GM21447 (cell line): ENCODE data around the gene SCARB1.
A peak's percentile ranks its signal among the peaks of the same experiment; 100 is the strongest.

Source experiments
- ATAC-seq: cut with Tn5 transposase; IDR thresholded peaks from one replicate; pipeline ENCODE4 v1.9.1; 2021; ENCODE audit not compliant: unreplicated experiment

Gene SCARB1

DNA sequence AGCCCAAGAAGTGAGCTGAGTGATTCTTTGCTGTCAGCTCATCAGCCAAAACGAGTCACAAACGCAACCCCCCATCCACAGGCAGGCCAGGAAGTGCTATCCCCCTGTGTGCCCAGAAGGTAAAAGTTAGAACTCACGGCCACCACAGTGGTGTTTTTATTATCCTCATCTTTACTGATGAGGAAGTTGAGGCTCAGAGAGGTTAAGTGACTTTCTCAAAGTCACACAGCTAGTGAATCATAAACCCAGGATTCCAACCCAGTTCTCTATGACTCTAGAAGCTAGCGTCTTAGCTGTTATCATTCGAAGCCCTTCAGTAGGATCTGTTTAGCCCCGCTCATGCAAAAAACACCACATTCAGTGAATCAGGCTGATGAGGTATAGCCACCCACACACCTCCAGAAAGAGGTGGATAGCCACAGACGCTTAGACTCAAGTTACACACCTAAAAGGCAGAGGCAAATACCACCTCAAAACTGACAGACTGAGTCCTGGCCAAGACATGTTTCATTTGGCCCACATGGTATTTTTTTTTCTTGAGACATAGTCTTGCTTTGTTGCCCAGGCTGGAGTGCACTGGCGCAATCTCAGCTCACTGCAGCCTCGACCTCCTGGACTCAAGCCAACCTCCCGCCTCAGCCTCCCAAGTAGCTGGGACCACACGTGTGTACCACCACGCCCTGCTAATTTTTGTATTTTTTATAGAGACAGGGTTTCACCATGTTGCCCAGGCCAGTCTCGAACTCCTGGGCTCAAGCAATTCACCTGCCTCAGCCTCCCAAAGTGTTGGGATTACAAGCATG, 100.7 kb downstream of the SCARB1 start:
- ATAC-seq = no peak

DNA sequence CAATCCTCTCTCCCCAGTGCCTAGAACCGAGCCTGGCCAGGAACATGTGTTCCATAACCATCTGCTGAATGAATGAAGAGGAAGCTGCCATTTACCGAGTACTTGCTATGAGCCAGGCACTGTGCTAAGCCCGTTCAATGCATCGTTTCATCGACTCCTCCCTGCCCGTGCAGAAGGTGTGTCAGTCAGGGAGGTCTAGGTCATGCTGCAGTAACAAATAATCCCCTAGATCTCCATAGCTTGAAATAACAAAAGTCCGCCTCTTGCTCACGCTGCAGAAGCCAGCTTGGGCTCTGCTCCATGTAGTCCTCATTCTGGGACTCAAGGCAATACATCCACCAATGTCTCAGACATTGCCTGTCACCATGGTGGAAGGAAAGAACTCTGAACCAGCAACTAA, 101.3 kb downstream of the SCARB1 start:
- ATAC-seq = no peak

DNA sequence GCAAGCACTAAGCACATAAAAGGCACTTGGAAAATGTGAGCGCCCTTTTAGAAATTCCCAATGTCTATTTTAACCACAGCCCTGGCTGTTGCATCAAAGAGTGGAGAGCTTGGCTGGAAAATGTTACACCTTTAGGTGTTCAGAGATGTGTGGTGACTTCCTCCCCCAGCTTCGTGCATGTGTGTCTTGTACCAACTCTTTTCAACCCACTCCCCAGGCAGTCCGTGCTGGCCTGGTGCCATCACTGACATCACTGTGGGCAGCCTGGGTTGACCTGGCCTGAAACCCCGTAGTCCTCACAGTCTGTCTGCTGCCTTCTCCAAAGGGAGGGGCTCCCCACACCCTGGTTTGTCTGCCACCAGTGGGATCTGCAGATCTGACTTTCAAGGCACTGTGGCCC, 101.8 kb downstream of the SCARB1 start:
- ATAC-seq = no peak

DNA sequence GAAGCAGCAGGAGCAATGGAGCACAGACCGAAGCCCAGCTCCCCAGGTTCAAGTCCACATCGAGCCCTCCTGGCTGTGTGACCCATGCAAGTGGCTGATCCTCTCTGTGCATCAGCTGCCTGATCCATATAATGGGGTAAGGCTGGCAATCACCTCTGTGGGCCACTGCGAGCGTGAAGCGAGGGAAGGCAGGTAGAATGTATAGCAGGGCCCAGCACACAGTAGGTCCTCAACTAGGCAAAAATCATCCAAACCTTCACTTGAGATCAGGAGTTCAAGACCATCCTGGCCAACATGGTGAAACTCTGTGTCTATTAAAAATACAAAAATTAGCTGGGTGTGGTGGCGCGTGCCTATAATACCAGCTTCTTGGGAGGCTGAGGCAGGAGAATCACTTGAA, 102.6 kb downstream of the SCARB1 start:
- ATAC-seq = no peak

DNA sequence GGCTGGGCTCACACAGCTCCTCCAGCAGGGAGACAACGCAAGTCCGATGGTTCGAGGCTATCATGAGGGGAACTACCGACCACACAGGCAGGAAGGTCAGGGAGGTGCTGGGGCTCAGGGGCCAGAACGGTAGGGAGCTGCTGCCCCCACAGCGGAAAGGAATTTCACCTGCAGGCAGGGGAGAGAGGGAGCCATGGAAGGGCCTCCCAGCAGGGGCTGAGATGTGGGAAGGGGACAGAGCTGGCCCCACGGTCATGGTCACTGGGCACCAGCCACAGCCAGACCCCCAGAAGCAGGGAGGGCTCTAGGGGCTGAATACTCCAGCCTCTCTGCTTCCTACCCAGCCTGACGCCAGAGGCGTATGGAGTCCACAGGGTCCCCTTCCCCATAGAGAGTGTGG, 103.1 kb downstream of the SCARB1 start:
- no peak for ATAC-seq

DNA sequence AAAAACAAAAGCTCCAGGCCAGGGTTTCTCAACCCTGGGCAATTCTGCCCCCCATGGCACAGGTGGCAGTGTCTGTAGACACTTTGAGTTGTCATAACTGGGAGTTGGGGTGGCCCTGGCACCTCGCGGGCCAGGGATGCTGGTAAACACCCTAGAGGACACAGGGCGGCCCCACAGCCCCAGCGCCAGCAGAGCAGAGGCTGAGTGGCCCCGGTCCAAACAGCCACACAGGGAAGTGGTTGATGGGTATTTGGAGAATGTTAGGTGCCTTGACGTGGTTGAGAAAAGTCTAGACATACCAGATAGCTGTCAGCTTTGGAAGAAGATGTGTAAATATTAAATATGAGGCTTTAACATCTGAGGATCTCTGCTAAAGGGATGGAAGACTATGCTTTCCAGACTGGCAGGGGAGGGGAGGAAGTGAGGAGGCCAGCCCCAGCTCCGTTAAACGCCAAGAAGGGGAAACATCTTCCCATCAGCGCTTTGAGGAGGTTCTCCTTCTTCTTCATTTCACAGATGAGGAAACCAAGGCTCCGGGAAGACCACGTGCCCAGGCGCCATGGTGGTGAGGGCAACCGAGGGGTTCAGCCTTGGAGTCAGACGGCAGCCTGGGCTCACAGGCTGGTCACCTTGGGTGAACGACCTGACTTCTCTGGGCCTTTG, 103.7 kb downstream of the SCARB1 start:
- no peak for ATAC-seq

DNA sequence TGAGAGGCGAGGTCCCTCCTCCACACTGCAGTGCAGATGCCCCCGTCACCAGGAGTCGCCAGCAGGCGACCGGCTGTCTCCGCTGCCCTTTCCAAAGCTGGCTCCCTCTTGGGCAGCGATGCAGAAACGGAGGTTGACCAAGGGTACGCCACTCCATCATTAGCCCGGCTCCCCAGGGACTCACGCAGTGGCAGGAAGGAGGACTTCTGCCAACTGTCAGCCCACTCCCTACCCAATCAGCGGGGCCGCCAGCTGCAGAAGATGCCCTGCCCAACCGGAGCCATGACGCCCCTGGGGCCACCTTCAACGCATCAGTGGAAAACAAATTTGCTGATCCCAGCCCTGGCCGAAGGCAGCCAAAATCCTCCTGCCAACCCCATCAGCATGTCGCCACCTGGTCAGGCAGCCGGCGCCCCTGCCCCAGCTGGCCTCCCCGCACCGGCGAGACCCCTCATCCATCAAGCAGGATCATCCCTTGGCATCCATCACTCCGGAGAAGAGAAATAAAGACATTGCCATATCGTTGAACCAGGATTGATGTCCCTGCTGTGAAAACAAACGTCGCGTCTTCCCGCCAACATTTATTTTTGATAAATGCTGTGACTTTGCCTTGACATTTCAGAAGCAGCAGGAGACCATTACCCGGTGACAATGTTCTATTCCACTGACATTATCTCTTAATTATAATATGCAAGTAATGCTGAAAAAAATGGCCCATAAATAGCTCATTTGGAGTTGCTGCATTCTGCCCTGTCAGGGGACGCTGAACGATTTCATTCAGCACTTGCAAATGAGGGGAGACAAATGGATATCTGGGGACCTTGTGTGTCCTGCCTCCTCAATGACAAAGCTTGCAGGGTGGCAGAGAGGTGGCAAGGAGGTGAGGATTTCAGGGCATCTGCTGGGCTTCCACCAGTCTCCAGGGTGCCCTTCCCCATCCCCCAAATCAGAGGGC, 105.1 kb downstream of the SCARB1 start:
- no peak for ATAC-seq

DNA sequence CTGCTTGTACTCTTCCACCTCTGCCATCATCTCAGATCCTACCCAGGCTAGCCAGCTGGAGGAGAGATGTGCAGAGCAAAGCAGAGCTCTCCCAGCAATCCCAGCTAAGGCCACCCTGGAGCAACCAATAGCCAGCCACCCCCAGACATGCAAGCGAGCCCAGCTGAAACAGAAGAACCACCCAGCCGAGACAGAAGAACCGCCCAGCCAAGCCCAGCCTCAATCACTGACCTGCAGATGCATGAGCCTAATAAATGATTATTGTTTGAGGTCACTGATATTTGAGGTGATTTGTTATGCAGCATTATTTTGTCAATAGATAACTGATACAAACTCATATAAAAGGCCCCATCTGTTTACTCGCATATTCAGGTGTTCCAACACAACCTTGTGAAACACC, 106.3 kb downstream of the SCARB1 start:
- ATAC-seq = no peak

DNA sequence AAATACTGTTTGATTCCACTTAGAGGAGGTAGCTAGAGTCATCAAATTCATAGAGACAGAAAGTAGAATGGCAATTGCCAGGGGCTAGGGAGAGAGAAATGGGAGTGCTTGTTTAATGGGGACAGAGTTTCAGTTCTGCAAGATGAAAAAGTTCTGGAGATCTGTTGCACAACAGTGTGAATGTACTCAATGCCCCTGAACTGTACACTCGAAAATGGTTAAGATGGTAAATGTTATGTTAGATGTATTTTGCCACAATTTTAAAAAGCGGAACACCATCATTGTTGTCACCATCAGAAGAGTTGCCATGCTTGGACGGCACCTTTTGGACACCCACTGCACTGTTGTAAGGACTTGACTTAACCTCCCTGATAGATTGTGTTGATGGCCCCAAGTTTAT, 106.9 kb downstream of the SCARB1 start:
- no peak for ATAC-seq

DNA sequence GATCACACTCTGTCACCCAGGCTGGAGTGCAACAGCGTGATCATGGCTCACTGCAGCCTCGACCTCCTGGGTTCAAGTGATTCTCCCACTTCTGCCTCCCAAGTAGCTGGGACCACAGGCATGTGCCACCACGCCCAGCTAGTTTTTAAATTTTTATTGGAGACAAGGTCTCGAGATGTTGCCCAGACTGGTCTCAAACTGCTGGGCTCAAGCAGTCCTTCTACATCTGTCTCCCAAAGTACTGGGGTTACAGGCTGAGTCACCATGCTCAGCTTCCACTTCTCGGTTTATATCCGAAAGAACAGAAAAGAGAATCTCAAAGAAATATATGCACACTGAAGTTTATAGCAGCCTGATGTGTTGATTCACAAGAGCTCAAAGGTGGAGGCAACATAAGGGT, 107.5 kb downstream of the SCARB1 start:
- no peak for ATAC-seq

DNA sequence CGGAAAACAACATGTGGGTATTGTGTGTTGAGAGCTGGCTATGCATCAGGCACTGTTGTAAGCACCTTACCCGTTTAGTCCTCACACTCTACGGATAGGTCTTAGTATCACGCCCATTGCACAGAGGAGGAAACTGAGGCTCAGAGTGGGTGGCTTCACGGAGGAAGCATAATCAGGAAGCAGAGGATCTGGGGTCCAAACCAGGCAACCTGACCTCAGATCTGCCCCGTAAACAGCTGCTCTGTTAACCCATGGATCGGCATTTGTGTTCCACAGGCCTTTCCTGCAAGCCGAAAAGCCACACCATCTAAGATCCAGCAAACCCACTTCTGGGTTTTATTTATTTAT, 107.9 kb downstream of the SCARB1 start:
- no peak for ATAC-seq

DNA sequence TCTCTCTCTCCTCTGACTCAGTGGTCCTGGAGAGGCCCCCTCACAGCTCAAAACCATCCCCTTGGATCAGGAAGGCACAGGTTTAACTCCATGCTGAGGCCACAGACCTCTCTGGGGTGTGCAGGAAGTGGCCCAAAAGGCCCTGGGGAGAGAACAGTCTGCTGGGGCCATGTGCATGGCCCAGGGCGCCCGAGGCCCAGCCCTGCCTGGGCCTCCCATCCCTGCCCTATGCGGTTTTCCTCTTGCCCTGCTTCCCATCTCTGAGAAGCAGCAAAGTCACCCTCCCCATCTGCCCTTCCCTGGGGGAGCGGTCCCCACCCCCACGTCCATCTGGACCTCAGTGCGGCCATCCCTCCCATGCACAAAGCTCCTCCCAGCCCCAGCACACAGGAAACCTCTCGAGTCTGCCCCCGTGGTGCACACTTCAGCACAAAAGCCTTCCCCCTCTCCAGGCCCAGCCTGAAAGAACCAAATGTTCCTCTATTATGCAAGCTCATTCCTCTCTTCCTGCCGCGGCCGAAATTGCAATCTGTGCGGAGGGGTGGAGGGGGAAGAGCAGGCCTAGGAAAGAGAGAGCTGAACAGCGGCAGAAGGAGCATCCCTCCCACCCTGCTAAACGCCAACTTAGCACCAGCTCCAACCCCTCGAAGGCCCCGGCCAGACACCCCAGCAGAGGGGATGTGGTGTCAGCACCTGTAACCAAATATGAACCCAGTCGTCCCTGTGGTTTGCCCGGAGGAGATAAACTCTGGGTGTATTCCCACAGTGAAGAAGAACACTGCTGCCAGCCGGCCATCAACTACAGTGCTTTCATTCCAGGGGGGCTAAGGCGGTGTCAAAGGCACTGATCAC, 108.5 kb downstream of the SCARB1 start:
- ATAC-seq = peak; percentile 66

DNA sequence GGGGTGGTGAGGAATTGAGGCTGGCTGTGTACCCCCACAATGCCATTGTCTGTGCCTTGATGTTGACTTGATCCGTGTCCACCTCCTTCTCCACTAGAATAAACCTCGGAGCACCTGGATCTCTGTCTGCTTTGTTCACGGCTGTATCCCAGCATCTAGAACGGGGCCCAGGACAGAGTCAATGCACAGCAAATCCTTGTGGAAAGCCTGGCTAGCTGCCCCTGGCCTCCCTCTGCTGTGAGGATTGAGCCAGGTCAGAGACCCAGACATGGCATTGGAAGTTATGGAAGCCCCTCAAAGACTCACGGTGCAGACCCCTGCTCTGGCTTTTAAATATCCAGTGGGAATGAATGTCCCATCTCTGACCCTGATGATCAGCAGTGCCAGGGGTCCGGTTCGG, 109.2 kb downstream of the SCARB1 start:
- no peak for ATAC-seq

DNA sequence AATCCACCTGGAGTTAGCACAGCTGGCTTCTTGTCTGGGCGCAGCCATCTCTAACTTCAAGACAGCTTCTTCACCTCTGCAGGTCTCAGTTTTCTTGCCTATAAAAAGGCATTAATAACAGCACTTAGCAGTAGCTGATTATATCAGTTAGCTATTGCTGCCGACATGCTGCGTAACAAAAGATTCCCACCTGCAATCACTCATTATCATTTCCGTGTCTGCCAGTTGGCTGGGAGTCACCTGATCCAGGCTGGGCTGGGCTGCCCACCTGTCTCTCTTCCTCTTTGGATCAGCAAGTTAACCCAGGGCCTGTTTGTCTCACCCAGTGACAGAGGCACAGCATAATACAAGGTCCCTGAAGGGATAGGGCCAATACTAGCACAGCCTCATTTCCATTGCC, 109.7 kb downstream of the SCARB1 start:
- ATAC-seq = no peak

DNA sequence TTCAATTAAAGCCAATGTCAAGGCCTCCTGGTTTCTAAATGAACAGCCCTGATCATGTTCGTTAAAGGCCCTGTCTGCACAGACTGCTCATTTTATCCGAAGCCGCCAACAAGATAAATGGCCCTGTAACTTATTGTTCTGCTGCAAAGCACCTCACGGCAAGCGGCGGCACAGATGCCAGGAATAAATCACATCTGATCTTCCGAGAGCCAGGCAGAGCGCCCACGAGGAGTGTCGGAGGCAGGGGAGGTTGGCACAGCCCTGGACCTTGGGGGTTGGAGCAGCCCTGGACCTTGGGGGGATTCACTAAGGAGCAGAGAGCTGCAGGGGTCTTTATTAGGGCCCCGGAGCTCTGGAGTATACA, 110.5 kb downstream of the SCARB1 start:
- ATAC-seq = no peak

DNA sequence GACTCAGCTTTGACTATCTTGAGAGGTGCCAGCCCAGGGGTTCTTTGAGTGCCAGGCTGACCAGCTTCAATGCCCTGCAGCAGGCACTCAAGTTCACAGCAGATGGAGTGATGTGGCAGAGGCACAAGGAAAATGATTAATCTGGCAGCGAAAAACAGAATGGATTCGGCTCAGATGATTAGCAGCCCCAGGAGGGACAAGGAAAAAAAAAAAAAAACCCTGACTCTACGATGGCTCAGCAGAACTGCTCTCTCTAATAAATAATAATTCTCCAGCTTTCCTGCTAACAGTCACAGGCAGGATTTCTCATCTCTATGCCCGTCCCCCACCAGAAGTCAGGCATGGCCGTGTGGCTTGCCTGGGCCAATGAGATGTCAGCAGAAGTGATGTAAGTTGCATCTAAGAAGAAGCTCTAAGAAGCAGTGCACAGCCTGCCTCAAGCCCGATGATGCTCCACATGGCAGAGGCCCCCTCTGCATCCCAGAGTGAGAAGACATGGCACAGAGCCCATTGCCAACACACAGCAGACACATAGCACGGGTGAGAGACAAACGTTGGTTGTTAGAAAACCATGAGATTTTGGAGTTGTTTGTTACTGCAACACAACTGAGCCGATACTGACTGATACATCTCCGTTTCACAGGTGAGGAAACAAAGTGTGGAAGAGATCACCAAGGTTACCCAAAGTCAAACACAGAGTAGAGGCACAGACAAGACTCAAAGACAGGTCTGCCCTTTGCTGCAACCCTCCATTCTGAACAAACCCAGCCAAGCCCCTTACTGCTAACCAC, 111.0 kb downstream of the SCARB1 start:
- ATAC-seq = no peak

DNA sequence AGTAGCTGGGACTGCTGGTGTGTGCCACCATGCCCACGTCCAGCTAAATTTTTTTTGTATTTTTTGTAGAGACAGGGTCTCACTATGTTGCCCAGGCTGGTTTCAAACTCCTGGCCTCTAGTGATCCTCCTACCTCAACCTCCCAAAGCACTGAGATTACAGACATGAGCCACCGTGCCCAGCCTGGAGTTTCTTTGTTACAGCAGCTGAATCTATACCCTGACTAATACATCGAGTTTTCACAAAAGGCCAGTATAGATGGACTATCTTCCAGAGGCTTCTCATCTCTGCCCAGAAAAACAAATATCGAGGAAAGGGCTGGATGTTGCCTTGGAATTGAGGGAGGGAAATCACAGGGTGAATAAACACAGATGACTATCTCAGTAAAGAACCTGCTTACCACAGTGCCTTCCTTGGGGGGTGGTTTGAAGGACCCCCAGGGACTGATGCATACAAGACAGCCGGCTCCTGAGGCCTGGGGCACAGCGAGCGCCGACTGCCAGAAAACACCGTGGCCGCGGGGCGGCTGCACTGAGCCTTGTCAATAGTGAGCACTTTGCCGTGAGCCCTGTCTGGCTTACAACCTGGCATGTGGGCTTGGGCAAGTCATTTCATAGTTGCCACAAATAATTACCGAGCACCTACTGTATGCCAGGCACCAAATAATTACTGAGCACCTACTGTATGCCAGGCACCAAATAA, 111.9 kb downstream of the SCARB1 start:
- ATAC-seq = no peak

DNA sequence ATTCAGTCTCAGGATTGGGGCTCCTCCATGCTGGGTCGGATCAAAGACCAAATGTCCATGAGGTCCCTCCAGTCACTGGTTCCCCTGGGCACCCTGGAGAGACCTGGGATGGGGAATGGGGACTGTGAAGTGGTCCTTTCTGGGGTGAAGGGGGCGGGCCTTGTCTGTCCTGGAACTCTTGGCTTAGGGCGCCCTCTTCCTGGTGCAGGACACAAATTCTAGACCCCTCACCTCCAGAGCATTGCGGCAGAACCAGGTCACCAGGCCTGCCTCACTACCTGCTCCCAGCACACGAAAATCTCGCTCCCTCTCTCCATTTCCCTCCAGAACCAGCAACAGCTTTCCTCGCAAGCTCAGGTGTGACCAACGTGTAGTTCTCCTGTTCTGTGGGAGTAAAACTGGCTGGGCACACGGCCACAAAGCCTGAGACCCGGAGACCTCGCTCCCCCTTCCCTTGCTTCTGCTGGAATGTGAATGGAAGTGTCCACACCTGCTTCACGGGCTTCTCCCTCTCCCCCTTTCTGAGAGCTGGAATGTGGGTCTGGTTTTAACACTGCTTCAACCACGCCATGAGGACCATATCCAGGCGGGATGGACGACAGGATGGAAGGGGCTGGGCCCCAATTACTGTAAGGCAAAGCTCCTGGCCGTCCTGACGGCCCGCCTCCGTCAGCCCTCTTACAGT, 112.7 kb downstream of the SCARB1 start:
- ATAC-seq = no peak

DNA sequence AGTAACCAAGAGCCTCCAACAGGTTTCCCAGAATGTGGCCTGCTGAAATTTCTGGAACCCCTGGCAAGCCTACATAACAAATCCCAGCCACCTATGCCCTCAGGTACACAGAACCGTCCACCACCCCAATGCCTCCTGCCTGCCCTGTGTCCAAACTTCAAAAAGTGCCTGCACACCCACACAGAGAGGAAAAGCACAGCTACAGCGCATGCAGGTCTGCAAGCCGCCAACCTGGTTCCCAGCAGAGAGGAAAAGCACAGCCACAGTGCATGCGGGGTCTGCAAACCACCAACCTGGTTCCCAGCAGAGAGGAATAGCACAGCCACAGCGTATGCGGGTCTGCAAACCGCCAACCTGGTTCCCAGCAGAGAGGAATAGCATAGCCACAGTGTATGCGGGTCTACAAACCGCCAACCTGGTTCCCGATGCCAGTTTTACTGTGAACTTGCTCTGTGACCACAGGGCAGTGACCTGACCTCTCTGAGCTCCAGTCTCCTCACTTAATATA, 113.5 kb downstream of the SCARB1 start:
- no peak for ATAC-seq
